T47D (cell line): ENCODE measurements around the gene PDHA1.

ENCODE experiments used
- DNase-seq, 2 experiments: peaks; one replicate each; pipeline versions ENCODE4 v3.0.0 to v3.0.0-alpha.2; 2011 to 2012; ENCODE audit warnings: low read depth in 1 of 2, low spot score in 1 of 2
- JUND ChIP-seq: IDR thresholded peaks from 2 replicates; pipeline ENCODE4 v1.6.1; 2012; ENCODE audit warnings: low read depth
- in situ Hi-C: cut with HindIII; loops from 2 replicates; pipeline ENCODE4 v1.10.0; 2016; ENCODE audit warnings: low sequenced_read_pairs, low pct_unique_long_range_greater_than_20kb

The PDHA1 gene

GRCh38 chrX:19388064-19388679, 44.4 kb downstream of the PDHA1 start:
- in situ Hi-C loops = no loop called here
- no peak for DNase-seq
- TF ChIP-seq JUND = no peak

- DNase-seq = no peak
- in situ Hi-C loops = no loop called here
- no peak for TF ChIP-seq JUND
Observed at GRCh38 chrX:19388741-19389140, 45.0 kb downstream of the PDHA1 start.

GRCh38 chrX:19389227-19389845, 45.6 kb downstream of the PDHA1 start:
- TF ChIP-seq JUND = no peak
- DNase-seq = no peak
- in situ Hi-C loops = no loop called here

GRCh38 chrX:19392078-19392477, 48.4 kb downstream of the PDHA1 start:
- in situ Hi-C loops = no loop called here
- no peak for TF ChIP-seq JUND

GRCh38 chrX:19392703-19393102, 49.0 kb downstream of the PDHA1 start:
- no peak for DNase-seq
- in situ Hi-C loops = no loop called here
- TF ChIP-seq JUND = no peak

More at GRCh38 chrX:19392078-19392477, 48.4 kb downstream of the PDHA1 start:
- no peak for DNase-seq

GRCh38 chrX:19403696-19404095, 60.0 kb downstream of the PDHA1 start:
- in situ Hi-C loops = no loop called here
- no peak for DNase-seq
- no peak for TF ChIP-seq JUND

- no peak for TF ChIP-seq JUND
- no peak for DNase-seq
- in situ Hi-C loops = no loop called here
Observed at GRCh38 chrX:19410259-19410658, 66.5 kb downstream of the PDHA1 start.
